IPS-18a (cell line): ENCODE data around the gene DMD.

ENCODE experiments used
- H3K27ac ChIP-seq: one replicate; pipeline ENCODE4 v1.5.1; 2013; ENCODE audit warnings: low read length
- H3K27me3 ChIP-seq: one replicate; pipeline ENCODE4 v1.6.1; 2013; ENCODE audit warnings: mild to moderate bottlenecking, low read length; ENCODE audit not compliant: control insufficient read depth, insufficient read depth
- H3K36me3 ChIP-seq: one replicate; pipeline ENCODE4 v1.6.1; 2013; ENCODE audit warnings: low read depth, low read length; ENCODE audit not compliant: control insufficient read depth
- H3K4me1 ChIP-seq: one replicate; pipeline ENCODE4 v1.6.1; 2013; ENCODE audit warnings: low read depth, low read length; ENCODE audit not compliant: control insufficient read depth
- H3K4me3 ChIP-seq: one replicate; pipeline ENCODE4 v1.5.1; 2013; ENCODE audit warnings: low read length
- H3K9ac ChIP-seq: one replicate; pipeline ENCODE4 v1.6.1; 2013; ENCODE audit warnings: mild to moderate bottlenecking, low read length, moderate library complexity
- H3K9me3 ChIP-seq: one replicate; pipeline ENCODE4 v1.6.1; 2013; ENCODE audit warnings: low read depth, low read length; ENCODE audit not compliant: control insufficient read depth

Gene DMD

DNA sequence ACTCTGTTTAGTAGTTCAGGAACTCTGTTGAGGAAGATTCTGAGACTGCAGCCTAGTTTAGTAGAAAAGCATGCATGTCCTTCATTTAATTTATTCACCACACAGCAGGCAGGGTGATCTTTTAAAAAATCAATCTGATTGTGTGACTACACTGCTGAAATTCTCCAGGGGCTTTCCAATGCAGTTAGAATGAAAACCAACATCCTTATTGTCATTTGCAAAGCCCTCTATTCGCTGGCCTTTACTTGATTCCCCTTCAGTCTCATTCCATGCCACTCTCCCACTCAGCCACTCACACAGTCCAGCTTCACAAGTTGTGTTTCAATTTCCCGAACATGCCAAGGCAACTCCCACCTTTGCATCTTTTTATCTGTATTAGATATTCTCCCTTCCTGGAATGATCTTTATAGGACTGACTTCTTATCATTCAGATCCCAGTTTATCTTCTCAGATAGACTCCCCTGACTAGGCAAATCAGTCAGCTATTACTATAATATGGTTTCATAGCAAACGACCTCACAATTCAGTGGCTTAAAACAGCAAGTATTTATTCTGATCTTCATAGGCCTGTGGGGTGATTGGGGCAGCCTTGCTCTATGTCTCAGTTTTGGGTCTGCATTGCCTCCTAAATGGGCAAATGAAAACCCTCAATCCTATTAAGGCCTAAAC is 2118.2 kb downstream of the DMD start:
- Histone ChIP-seq H3K27me3 (no peaks in the 10 kb centered on the region), H3K27ac (no peak overlapping the region), H3K4me3 (no peak overlapping the region), H3K9me3 (peaks cover 10% of the 10 kb centered on the region), H3K36me3 (no peaks in the 10 kb centered on the region), H3K9ac (no peak overlapping the region), H3K4me1 (no peaks in the 10 kb centered on the region)

GRCh38 chrX:31092476-31092875 is 2118.9 kb downstream of the DMD start:
- Histone ChIP-seq H3K27me3 (no peaks in the 10 kb centered on the region), H3K27ac (no peak overlapping the region), H3K4me3 (no peak overlapping the region), H3K4me1 (no peaks in the 10 kb centered on the region), H3K9ac (no peak overlapping the region), H3K36me3 (no peaks in the 10 kb centered on the region), H3K9me3 (peaks cover 13% of the 10 kb centered on the region)

GRCh38 chrX:31091819-31092218 is 2119.5 kb downstream of the DMD start:
- Histone ChIP-seq H3K27me3 (no peaks in the 10 kb centered on the region), H3K9me3 (peaks cover 14% of the 10 kb centered on the region), H3K36me3 (no peaks in the 10 kb centered on the region), H3K9ac (no peak overlapping the region), H3K4me3 (no peak overlapping the region), H3K27ac (no peak overlapping the region), H3K4me1 (no peaks in the 10 kb centered on the region)

- Histone ChIP-seq H3K4me1 (no peaks in the 10 kb centered on the region), H3K27ac (no peak overlapping the region), H3K36me3 (no peaks in the 10 kb centered on the region), H3K4me3 (no peak overlapping the region), H3K9me3 (peaks cover 27% of the 10 kb centered on the region), H3K27me3 (no peaks in the 10 kb centered on the region), H3K9ac (no peak overlapping the region)
These were observed 2136.8 kb downstream of the DMD start for GRCh38 chrX:31074522-31074921.

DNA sequence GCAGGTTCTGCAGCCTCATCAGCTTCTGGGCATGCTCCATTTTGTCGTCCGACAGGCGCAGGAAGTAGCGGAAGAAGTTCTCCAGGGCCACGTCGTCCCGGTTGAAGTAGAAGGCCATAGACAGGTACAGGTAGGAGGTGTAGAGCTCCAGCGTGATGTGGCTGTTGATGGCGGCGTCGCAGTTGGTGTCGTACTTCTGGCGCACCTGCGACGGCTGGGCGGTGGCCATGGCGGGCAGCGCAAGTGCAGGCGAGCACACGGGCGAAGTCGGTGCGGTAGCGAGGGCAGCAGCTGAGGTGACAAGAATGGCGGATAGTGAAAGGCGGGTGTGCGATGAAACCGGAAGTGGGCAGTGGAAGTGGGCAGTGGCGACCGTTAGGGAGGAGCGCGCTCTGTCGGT is 2139.6 kb downstream of the DMD start, which contains the start of gene FTHL17:
TSS of gene FTHL17 (minus strand) at position 317 of the 400 bp plus-strand sequence. CDS start at position 229, 88 bp downstream.
- no peak within 1 kb of the TSS for H3K27ac ChIP-seq
- no peaks in the 10 kb centered on the region for H3K27me3 ChIP-seq
- H3K4me3 ChIP-seq, result no peak within 1 kb of the TSS
- no peaks in the 10 kb centered on the region for H3K4me1 ChIP-seq
- peaks cover 31% of the 10 kb centered on the region for H3K9me3 ChIP-seq
- H3K9ac ChIP-seq, result no peak within 1 kb of the TSS
- no peaks in the 10 kb centered on the region for H3K36me3 ChIP-seq

DNA sequence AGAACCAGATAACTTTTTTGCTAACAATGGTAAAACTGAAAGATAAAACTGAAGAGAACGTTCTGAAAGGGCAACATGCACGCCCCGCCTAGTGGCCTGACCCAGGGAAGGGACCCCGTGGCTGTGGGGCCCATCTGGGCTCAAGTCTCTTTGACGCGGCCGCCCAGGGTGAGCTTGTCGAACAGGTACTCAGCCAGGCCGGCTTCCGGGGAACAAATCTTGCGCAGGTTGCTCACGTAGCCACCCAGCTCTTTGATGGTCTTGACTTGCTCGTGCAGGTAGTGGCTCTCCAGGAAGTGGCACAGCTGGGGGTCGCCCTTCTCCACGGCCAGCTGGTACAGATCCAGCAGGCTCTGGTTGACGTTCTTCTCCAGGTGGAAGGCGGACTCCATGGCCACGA is 2140.1 kb downstream of the DMD start:
- no peaks in the 10 kb centered on the region for H3K4me1 ChIP-seq
- no peaks in the 10 kb centered on the region for H3K36me3 ChIP-seq
- H3K27ac ChIP-seq, result no peak overlapping the region

GRCh38 chrX:31070057-31070468 is 2141.3 kb downstream of the DMD start:
- H3K4me3 ChIP-seq, result no peak overlapping the region
- H3K27ac ChIP-seq, result no peak overlapping the region
- no peaks in the 10 kb centered on the region for H3K4me1 ChIP-seq
- H3K9ac ChIP-seq, result no peak overlapping the region
- H3K27me3 ChIP-seq, result no peaks in the 10 kb centered on the region
- no peaks in the 10 kb centered on the region for H3K36me3 ChIP-seq
- H3K9me3 ChIP-seq, result peaks cover 35% of the 10 kb centered on the region

More for the DNA sequence above, 2140.1 kb downstream of the DMD start:
- Histone ChIP-seq H3K27me3 (no peaks in the 10 kb centered on the region), H3K9ac (no peak overlapping the region), H3K4me3 (no peak overlapping the region), H3K9me3 (peaks cover 34% of the 10 kb centered on the region)
